Hematopoietic multipotent progenitor cell treated with erythropoietin and hydrocortisone succinate and interleukin-3 and kit ligand, for 8 days (in vitro differentiated cells): Measurements from ENCODE around the gene MAP2.

Experiments used
- DNase-seq: peaks from one replicate; pipeline ENCODE4 v3.0.0-alpha.2; 2015

Gene MAP2

DNA sequence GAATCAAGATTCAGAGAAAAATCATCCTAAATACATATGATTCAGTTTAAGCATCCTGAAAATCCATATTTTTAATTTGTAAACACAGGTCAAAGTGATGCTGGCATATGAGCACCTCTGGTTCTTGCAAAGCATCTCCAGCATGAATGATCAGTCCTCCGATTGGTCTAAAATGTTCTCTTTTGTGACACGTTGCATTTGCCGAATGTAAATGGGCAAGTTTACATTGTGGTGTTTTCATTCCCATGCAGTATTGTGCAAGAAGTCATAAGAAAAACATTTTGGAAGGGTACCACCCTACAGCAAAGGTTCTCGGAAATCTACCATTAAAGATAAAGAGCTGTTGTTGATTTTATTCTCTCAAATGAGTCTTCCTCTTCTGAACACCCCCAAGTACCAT lies 239.8 kb downstream of the MAP2 start:
- no peak for DNase-seq

DNA sequence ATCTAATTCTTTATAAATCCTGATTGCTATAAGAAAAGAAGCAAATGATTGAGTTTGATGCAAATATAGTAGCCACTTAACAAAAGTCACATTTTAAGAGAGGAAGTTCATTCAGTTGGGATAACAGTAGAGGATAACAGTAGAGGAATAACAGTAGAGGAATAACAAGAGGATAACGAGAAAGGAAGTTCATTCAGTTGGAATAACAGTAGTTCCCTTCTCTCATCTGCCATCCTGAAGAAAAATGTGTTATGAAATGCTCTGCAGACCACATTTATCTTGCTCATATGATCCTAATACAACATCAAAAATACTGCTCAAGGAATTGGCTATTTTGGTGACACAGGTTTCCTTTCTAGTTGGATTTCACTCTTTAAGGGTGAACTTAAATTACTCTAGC lies 242.4 kb downstream of the MAP2 start:
- no peak for DNase-seq

DNA sequence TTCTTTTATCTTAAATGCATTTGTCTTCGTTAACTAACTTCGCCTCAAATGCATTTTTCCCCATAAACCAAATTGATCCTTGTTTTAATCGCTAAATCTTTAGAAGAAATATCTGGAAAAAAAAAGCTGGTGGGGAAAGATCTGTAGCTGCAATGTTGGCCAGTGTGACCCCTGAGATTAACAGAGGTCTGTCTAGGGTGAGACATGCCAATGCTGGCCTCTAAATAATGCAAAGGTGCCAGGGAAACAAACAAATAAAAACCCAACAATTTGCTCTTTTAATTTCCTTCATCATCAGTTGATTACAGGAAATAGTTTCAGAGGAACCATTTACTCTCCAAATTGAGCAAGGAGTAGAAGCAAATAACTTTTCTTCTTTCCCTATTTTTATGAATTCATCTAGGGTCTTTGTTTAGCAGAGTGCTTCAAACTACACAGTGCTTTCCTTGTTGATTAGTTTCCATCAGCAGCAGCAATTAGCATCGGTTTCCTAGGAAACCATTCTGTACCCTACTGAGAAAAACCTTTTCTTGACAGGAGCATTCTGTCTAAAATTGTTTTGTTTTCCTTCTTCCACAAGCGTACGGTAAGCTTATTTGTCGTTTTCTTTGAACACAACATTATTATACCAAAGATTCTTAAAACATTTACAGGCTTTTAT lies 247.3 kb downstream of the MAP2 start:
- DNase-seq = no peak

DNA sequence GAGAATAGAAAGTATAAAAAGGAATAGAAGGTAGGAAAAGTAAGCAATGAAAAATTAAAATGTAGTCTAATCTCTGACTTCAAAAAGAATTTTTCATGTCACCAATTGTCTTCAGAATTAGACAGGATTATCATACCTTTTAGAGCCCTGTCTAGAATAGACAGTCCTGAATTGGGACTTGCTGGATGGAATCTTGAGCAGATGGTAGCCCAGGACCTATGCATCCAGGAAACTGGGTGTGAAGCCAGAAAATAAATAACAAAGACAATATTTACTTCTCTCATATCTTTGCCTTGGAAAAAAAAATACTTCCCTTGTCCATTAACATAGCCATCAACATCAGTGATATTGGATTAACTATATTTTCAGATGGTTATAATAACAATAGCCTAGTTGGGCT lies 250.0 kb downstream of the MAP2 start:
- DNase-seq = no peak

DNA sequence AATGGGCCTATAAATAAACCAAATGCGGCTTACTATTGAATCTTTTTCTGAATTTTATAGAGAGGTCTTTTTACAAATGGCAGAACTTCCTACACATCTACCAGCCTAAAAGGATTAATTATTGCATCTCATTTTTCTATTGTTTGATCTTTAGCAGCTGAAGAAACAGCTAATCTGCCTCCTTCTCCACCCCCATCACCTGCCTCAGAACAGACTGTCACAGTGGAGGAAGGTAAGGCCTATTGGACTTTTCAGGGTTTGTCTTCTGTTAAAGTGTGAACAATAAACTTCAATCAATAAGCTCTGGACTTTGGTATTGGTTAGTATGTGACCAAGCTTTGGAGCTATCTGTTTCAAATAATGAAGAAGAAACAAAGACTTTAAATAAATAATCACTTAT lies 256.7 kb downstream of the MAP2 start:
- DNase-seq = no peak

DNA sequence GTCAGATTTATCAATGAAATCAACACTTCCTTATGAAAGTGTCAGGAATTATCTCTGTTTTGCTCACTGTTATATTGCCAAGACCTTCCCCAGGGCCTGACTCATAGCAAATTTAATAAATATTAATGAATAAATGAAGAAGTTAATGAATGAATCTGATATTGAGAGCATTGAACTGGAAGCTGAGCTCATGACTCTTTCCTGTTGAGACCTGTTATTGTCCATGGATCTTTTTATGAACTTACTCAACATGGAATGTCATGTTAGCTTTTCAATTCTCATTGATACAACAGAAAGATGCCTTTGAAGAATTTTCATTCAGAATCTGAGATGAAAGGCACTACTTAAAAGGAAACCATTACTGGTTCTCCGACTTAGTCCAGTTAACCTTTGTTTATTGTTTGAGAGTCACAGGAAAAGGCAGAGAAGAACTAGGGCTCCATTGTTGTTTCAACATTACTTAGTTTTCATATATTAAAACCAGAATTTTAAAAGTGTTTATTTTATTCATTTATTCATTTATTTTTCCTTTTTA lies 257.4 kb downstream of the MAP2 start:
- no peak for DNase-seq

DNA sequence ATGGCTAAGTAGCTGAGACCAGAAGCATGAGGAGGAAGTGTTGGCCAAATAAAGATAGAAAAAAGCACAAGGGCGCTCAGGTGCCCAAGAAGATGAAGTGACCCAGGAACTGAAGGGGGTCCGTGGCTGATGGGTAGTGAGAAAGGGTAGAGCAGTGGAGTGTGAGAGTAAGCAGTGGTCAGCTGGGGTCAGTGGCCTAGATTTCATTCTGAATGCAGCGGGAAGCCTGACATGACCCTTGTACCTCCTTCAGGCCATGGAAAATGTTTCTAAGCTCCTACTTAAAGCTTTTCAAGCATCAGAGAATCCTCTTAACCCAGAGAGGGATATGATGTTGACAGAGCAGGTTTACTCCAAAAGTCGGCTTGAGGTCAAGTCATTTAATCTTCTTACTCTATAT lies 258.8 kb downstream of the MAP2 start:
- no peak for DNase-seq

DNA sequence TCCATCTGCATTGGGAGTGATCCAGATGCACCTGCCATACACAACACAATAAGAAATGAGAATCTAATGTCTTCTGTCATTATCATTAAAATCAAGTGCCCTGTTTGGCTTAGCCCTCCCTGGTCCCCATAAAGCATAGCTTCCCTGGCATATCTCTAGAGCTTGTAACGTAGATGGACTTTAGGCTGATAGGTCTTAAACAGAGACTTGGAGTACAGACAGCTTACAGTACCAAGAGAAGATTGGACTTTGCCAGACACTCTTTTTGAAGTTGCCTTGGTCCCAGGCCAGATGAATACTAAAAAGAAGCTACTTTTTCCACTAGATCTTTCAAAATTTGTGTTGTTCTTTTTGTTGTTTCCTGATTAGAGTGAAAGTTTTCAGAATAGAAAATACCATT lies 261.5 kb downstream of the MAP2 start:
- no peak for DNase-seq

DNA sequence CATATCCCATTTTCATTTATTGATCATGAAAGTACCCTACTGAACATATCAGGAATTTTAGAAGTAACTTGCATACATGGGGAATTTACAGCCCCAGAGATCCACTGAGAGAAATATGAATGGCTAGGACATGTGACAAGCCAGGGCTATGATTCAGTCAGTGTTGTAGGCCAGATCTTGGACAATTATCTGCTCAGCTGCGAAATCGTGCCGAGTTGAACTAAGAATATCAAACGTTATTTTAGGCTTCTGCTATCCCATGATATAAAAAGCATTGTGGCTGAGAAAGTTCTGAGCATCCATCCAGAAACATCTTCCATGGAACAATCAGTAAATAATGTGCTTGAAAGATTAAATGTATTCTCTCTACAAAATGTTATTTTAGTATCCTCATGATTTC lies 262.1 kb downstream of the MAP2 start:
- no peak for DNase-seq

DNA sequence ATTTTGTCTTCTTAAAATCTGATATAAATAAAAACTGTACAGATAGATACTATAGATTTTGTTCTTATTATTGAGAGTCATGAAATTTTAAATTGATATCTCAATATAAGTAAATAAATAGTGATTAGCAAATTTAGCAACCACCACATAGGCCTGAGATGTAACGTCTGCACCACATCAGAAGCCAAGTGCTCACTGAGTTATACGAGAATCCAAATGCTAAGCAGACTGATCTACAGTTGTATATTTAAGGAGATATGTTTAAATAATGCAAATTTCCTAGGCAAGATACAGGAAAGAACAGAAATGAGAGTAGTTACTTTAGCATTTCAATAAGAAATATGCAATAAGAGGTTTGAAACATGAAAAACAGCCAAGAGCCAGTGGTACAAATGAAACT lies 262.6 kb downstream of the MAP2 start:
- no peak for DNase-seq

DNA sequence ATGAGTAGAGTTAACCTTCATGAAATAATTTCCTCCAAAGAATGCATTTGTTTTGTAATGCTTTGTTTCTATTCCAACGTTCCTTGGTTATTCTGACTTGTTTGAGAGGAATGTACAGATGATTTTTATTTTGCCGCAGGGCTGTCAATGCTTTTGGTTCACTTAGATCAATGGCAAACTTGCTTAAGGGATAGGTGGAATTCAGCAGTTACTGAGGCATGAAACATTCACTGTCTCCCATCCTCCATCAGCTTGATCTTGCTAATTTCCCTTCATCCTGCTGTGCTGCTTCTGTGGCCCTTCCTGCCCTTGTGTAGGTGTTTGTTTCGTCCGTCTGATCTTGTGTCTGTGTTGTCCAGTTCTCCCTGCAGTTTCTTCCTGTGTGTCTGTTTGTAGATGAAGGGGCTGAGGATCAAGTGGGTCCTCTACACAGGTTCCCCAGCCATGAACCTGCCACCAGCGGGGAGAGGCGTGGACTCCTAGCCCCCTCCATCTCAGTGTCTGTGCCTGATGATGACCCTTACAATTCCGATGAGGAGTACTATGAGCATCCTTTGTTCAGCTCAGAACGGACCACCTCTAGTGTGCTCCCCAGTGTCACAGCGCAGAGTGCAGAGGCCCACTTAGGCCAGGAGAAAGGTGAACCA lies 263.6 kb downstream of the MAP2 start:
- no peak for DNase-seq

DNA sequence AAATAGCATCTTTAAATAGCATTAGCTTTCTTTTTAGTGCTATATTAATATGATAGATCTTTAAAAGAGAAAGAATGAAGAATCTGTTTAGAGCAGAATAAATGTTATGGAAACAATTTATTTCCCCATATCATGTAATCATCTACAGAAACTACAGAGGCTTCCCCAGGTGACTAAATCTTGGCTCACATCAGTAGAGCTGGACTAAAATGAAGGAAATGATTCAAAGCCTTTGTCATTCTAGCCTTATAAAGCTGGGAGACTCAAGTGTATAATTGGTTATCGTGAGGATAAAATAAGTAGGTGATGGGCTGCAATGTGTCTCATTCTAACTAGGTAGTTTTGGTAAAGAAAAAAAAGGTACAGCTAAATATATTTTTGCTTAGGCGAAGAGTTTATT lies 264.5 kb downstream of the MAP2 start:
- DNase-seq = no peak

DNA sequence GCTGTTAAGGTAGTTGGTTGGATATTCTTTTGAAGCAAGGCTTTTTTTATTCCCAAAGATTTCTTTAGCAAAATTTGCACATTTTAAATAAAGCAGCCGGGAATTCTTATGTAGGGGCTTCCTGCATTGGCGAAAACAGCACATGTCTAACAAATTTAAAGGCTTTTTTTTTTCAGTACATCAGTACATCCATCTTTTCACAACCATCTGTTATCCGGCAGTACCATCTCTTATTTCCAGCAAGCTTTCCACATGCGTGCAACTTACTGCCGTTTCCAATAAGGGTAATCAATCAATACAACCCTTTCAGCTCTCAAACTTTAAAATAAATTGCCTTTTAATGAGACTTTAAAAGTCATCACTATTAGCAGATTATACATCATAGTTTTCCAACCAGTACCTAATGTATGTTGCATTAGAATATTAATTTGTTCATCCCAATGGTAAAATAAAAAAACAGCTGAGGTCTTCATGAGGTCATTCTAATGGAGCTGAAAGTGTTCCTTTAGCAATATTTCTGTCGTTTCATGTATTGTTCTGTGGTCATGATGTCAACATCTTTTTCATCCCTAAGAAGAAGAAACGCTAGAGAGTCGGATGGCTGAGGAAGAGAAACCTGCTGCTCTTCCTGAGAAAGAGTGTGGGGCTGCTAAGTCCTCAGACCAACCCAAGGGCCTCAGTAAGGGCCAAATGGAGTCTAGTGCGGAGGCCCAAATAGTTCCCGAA lies 266.3 kb downstream of the MAP2 start:
- DNase-seq = no peak

DNA sequence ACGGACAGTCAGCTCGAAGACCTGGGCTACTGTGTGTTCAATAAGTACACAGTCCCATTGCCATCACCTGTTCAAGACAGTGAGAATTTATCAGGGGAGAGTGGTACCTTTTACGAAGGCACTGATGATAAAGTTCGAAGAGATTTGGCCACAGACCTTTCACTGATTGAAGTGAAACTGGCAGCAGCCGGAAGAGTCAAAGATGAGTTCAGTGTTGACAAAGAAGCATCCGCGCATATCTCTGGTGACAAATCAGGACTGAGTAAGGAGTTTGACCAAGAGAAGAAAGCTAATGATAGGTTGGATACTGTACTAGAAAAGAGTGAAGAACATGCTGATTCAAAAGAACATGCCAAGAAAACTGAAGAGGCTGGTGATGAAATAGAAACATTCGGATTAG lies 270.9 kb downstream of the MAP2 start:
- DNase-seq = no peak

DNA sequence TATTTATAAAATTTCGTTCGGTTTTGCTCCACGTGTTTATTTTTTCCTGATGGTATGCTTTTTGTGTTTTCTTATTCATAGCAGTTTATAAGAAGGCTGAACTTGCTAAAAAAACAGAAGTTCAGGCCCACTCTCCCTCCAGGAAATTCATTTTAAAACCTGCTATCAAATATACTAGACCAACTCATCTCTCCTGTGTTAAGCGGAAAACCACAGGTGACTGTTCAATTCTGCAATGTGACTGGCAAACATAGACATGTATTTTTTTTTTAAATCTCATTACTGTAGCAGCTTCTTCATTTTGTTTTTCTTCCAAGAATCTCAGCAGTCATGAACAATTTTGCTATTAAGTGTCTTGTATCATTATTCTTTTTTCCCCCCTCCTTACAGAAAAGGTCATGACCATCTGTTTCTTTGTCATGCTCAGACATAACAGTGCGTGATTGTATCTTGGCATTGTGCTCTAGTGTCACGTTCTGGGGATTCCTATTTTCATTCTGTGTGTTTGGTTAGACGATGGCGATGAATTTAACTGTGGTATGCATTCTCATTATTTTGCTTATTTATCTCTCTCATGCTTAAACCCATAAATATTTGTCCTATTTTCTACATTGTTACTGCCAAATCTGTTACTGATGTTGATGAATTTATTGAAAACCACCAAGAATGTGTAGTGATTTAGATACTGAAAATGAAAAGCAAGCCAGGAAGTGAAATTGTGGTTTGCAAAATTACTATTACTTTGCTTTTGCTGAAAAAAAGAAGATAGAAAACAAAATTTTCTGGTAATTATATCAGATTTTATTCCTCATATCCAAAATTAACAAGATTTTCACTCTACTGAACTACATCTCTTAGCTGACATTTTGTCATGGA lies 273.2 kb downstream of the MAP2 start:
- no peak for DNase-seq

DNA sequence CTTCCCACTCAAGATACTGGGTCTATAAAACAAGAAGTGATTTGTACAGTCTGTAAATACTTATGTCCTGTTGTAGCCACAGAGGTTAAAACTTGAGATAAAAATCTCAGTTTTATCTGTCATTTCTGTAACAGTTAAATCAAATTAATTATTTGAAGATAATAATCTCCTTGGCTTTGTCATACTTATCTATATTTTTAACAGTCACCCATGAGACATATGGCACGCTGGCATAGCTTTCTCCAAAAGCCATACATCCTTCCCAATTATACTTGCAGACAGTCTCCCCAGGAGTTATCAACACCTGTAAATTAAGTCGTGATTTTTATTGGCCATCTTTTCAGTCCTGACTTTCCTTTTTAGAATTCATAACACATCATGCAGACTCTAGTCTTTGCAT lies 278.9 kb downstream of the MAP2 start:
- no peak for DNase-seq

DNA sequence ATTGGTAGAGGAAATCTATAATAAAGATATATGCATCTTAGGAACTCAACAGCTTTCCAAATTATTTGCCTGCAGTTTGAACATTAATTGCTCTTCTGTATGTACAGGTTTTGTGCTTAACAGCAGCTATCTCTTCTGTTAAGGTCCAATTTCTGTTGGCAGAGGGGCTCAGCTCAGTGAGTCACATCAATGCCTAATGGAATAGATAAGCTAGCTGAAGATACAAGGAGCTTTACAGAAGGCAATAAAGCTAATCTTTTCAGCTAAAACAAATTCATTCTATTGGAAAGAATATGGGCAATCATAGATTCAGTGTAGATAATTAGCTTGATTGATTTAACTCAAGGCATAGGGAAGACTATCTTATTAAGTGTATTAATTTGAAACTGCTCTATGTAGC lies 289.4 kb downstream of the MAP2 start:
- DNase-seq = no peak

DNA sequence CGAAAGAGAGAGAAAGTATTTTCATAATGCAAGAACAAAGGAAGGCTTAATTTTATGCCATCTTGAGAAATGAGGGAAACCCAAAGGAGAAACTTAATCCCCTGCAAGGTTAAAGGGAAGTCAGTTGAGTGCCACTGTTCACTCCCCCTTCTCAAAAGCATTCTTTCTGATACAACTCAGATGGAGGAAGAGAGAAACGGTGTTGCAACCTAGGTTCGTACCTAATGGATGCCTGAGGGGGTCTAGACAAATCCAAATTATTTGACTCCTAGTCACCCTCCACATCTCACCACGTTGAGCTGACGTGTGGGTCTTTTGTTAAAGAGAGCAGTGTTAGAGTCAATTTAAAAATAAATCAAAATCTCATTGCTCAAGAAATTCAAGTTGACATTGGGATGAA lies 295.2 kb downstream of the MAP2 start:
- no peak for DNase-seq

DNA sequence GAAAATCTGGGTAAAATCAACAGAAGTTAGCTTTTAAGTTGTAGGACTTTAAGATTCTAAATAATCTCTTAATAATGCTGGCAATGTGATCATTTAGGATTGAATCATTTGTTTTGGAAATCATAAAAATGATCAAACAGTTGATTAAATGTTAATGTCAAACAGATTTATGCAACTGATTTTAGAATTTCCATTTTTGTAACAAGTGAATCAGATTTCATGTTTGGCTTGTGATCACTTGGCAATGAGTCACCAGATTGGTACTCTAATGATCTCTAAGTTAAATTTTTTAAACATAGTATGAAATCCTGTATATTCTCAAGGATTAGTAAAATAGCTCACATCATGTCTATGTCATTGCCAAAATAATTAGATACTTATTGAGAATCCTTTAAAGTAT lies 297.6 kb downstream of the MAP2 start:
- no peak for DNase-seq

DNA sequence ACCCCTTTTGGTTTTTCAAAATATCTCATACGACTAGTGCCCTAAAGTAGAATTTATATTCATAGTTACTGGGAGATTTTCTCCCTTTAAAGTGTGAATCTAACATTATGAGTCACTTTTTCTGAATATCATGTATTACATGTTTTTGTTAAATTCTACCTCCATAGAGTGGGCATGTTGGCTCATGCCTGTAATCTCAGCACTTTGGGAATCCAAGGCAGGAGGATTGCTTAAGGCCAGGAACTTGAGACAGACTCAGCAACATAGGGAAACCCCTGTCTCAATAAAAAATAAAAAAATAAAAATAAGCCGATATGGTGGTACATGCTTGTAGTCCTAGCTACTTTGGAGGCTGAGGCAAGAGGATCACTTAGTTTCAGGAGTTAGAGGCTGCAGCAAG lies 302.5 kb downstream of the MAP2 start:
- no peak for DNase-seq

DNA sequence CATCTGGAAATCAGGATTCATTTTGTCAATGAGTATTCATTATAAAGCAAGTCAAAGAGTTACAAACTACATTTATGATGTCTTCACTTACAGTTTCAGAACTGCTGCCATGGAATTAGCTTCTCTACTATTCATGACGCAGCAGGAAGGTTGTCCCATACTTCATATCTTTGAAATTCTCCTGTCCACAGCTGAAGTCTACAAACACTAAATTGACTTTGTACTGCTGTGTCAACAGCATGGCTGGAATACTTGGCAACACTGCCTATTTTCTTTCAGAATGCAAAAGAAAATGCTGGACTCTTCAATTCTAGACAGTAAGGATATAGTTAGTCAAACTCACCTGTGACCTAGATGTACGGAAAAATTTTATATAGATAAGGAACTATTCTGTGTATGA lies 303.2 kb downstream of the MAP2 start:
- no peak for DNase-seq

DNA sequence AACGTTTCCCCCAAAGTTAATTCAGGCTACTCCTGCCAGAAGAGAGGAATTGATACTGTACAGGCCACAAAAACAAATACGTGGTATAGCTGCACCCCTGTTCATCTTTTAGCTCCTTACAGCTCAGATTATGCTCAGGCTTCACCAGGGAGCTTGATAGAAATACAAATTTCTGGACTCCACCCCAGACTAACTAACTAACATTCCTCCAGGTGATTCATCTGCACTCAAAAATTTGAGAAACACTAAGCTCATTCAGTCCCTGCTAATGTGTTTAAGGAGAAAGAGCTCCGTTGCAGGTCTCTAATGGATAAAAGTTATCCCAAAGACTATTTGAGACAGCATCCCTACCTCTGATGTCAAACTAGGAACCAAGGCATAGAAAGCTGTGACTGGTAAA lies 311.0 kb downstream of the MAP2 start:
- no peak for DNase-seq

DNA sequence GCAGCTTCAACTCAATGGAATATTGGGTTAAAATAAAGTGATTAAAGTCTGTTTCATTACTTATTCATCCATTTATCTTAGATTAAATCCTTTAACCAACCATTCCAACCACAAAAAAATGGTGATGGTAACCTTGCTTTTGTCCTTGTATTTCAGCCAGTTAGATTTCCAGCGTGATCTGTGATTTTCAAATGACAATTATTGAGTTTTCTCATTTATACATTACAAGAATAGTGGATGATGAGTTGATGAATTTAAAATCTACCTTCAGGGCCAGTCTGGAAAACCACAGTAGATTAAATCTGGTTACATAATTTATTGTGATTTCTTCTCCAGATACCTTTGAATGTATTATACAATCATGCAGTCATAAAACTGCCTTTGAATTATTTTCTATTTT lies 318.1 kb downstream of the MAP2 start:
- no peak for DNase-seq
